Kidney epithelial cell (primary cell): ENCODE measurements around the gene NDUFB4. TPM values are rescaled to one million over a fixed set of nuclear protein-coding genes. Genes with fewer than 3 reads are reported as not detected.
A peak's percentile ranks its signal among the peaks of the same experiment; 100 is the strongest.

Source experiments
- DNase-seq: peaks from one replicate; pipeline ENCODE4 v3.0.0-alpha.2; 2010; ENCODE audit warnings: low read depth
- H3K27me3 ChIP-seq: 2 replicates; pipeline ENCODE4 v1.6.0; 2011; ENCODE audit warnings: low read length; ENCODE audit not compliant: control insufficient read depth, insufficient read depth
- H3K36me3 ChIP-seq: 2 replicates; pipeline ENCODE4 v1.5.1; 2011; ENCODE audit warnings: low read length; ENCODE audit not compliant: control insufficient read depth, insufficient read depth
- H3K4me3 ChIP-seq: 2 replicates; pipeline ENCODE4 v1.5.1; 2011; ENCODE audit warnings: low read depth, mild to moderate bottlenecking, control low read depth, low read length
- CTCF ChIP-seq: IDR thresholded peaks from 2 replicates; pipeline ENCODE4 v1.5.1; 2011; ENCODE audit warnings: mild to moderate bottlenecking, moderate library complexity, low read length, control low read depth, inconsistent platforms; ENCODE audit not compliant: insufficient read depth, poor library complexity, severe bottlenecking
- total RNA-seq: library from RNA; depleted of rRNA; stranded (reverse); fragments of >200 nt; gene quantifications from 2 replicates; pipeline ENCODE4 v1.2.3, GENCODE V29; 2015

NDUFB4 gene
- total RNA-seq, 1 donor from 2014 or later = 52.1 TPM

DNA sequence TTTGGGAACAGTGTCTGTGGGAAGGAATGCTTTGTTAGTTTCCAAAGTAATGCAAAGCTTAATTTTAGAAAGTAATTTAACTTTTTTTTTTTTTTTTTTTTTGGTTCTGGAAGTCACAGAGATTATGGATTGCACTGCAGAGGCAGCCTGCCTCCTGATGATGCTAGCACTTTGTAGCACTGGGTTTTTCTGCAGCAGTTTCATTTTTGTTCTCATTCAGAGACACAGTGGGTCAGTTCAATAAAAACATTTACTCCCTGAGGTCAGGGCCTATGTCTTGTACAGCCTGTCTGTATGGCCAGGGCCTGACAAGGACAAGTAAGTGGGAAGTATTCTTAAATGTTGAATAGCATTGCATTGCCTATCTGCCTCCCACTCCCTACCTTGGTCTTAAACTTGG, 39.0 kb upstream of the NDUFB4 start:
- H3K36me3 ChIP-seq = no peaks in the 10 kb centered on the region
- TF ChIP-seq CTCF = no peak
- no peak for DNase-seq
- no peak overlapping the region for H3K4me3 ChIP-seq
- no peaks in the 10 kb centered on the region for H3K27me3 ChIP-seq

DNA sequence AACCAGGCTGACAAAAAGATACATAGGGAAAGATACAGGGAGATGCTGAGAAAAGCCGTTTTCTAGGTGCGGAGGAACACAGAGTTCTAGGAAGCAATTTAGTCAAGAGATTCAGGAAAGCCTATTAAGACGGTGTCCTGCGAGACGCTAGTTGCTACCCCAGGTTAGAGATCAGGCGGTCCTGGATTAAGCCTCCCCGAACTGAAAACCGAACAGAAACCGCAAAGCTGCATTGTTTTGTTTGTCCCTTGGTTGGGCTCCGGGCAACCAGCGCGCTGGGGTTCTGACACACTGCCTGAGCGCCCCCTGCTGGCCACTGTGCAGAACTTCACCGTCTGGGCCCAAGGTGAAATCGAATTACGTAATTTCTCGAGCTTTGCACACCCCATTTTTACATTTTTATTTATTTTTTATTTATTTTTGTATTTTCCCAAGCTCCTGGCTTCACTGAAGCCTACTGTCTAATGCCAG, 37.3 kb upstream of the NDUFB4 start:
- Histone ChIP-seq H3K4me3 (peak overlapping the region; percentile 46), H3K27me3 (no peaks in the 10 kb centered on the region), H3K36me3 (no peaks in the 10 kb centered on the region)
- TF ChIP-seq CTCF = peak; percentile 96
- DNase-seq = peak; percentile 54

- Histone ChIP-seq H3K27me3 (no peaks in the 10 kb centered on the region), H3K4me3 (peak overlapping the region; percentile 28), H3K36me3 (no peaks in the 10 kb centered on the region)
- DNase-seq = peak; percentile 50
- no peak for TF ChIP-seq CTCF
Observed at GRCh38 chr3:120559242-120560061, 36.7 kb upstream of the NDUFB4 start.

DNA sequence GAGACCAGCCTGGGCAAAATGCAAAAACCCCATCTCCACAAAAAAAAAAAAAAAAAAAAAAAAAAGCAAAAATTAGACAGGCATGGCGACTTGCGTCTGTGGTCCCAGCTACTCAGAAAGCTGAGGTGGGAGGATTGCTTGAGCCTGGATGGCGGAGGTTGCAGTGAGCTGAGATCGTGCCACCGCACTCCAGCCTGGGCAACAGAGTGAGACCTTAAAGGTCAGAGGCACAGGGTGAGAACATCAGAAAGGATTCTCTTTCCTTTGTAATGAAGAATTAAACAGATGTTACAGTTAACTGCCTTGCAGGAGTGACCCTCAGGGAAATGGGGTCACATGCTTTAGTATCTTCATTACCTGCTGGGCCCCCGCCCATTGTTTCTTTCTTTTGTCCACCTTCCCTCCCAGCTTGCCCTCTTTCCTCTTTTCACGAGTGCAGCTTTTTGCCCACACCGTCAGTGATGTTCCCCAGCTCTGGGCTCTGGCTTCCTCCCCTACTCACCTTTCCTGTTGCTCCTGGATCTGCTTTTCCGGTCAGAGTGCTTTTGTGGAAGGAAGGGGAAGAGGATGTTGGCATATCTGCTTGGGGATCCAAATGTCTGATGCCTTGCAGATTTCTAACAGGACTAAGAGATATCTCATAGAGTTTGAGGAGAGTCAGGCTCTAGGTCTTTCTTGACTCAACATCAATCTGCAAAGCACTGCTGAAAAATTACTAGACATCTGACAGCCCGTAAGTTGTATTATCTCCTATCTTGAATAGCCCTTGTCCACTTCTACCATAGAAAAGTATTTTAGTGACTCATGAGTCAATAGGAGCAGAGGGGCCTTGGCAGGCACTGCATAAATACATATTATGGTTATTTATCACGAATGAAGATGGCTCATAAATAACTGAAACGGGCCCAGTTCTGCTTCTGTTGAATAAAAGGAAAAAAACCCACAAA, 35.6 kb upstream of the NDUFB4 start:
- Histone ChIP-seq H3K4me3 (no peak overlapping the region), H3K27me3 (no peaks in the 10 kb centered on the region), H3K36me3 (no peaks in the 10 kb centered on the region)
- TF ChIP-seq CTCF = no peak
- DNase-seq = no peak

GRCh38 chr3:120561251-120562045, 34.7 kb upstream of the NDUFB4 start:
- no peaks in the 10 kb centered on the region for H3K36me3 ChIP-seq
- DNase-seq = no peak
- no peaks in the 10 kb centered on the region for H3K27me3 ChIP-seq
- no peak overlapping the region for H3K4me3 ChIP-seq
- peak; percentile 80 for TF ChIP-seq CTCF
